HEK293 (cell line): ENCODE data around the gene FAM43A.

Source experiments
- CTCF ChIA-PET: fragments of 350-600 bp; formaldehyde crosslinking; extraction: SDS; loops from one replicate; lab custom pipeline; 2021; ENCODE audit warnings: antibody characterized with exemption; lab: Yijun Ruan, JAX
- POLR2A ChIA-PET: fragments of 300-600 bp; formaldehyde crosslinking; extraction: SDS; loops from one replicate; lab custom pipeline; 2020; ENCODE audit warnings: antibody characterized with exemption, inconsistent platforms; lab: Yijun Ruan, JAX
- H3K27ac ChIP-seq: fragments of 200-500 bp; sonication (Bioruptor generic); 2 replicates; pipeline ENCODE4 v1.5.1; 2014; ENCODE audit warnings: low read depth, low read length, control low read depth, inconsistent platforms; ENCODE audit errors: extremely low read depth
- H3K36me3 ChIP-seq, 2 experiments: fragments of 200-500 bp in 1 of 2; sonication (Bioruptor generic) in 1 of 2; 1 replicate in 1 of 2; 2 replicates in 1 of 2; pipeline ENCODE4 v1.5.1; 2014 to 2017; ENCODE audit warnings: inconsistent platforms in 2 of 2, low read length in 2 of 2; ENCODE audit not compliant: control insufficient read depth in 2 of 2, insufficient read depth in 1 of 2
- H3K4me1 ChIP-seq: fragments of 200-500 bp; sonication (Bioruptor generic); 2 replicates; pipeline ENCODE4 v1.5.1; 2014; ENCODE audit warnings: mild to moderate bottlenecking, low read length, inconsistent platforms; ENCODE audit not compliant: control insufficient read depth, insufficient read depth
- H3K4me3 ChIP-seq: 2 replicates; pipeline ENCODE4 v1.5.1; 2011; ENCODE audit warnings: low read depth, mild to moderate bottlenecking, control low read depth, low read length, moderate library complexity
- H3K9me3 ChIP-seq: fragments of 200-500 bp; sonication (Bioruptor generic); 2 replicates; pipeline ENCODE4 v1.5.1; 2014; ENCODE audit warnings: low read depth, low read length, inconsistent platforms; ENCODE audit not compliant: control insufficient read depth, insufficient read depth
- KLF17 ChIP-seq: fragments of 450-650 bp; formaldehyde crosslinking; IDR thresholded peaks from 2 replicates; pipeline ENCODE4 v1.5.1; 2016; ENCODE audit warnings: missing biosample characterization, missing genetic modification characterization
- SETDB1 ChIP-seq: IDR thresholded peaks from one replicate; pipeline ENCODE4 v1.6.1; 2017; ENCODE audit warnings: mild to moderate bottlenecking, low read length, moderate library complexity, mixed read lengths; ENCODE audit not compliant: insufficient read length
- TCF7L2 ChIP-seq: IDR thresholded peaks from 2 replicates; pipeline ENCODE4 v1.6.1; 2011; ENCODE audit warnings: low read depth, mild to moderate bottlenecking, inconsistent platforms, low read length, moderate library complexity, borderline replicate concordance
- ZBTB8A ChIP-seq: fragments of 450-650 bp; formaldehyde crosslinking; IDR thresholded peaks from 2 replicates; pipeline ENCODE4 v1.5.1; 2016; ENCODE audit warnings: missing biosample characterization, missing genetic modification characterization
- ZFP41 ChIP-seq: fragments of 450-650 bp; formaldehyde crosslinking; IDR thresholded peaks from 2 replicates; pipeline ENCODE4 v1.5.1; 2016; ENCODE audit warnings: missing biosample characterization, missing genetic modification characterization, borderline replicate concordance
- ZFP69B ChIP-seq: fragments of 450-650 bp; formaldehyde crosslinking; IDR thresholded peaks from 2 replicates; pipeline ENCODE4 v1.5.1; 2016; ENCODE audit warnings: missing biosample characterization, missing genetic modification characterization
- ZNF16 ChIP-seq: fragments of 450-650 bp; formaldehyde crosslinking; IDR thresholded peaks from 2 replicates; pipeline ENCODE4 v1.5.1; 2016; ENCODE audit warnings: low read depth, missing biosample characterization, missing genetic modification characterization
- ZNF174 ChIP-seq: fragments of 450-650 bp; formaldehyde crosslinking; IDR thresholded peaks from 2 replicates; pipeline ENCODE4 v1.5.0; 2017; ENCODE audit warnings: missing biosample characterization, mild to moderate bottlenecking, missing genetic modification characterization
- ZNF2 ChIP-seq: fragments of 450-650 bp; formaldehyde crosslinking; IDR thresholded peaks from 2 replicates; pipeline ENCODE4 v1.5.1; 2016; ENCODE audit warnings: missing biosample characterization, missing genetic modification characterization
- ZNF324 ChIP-seq: fragments of 450-650 bp; formaldehyde crosslinking; IDR thresholded peaks from 2 replicates; pipeline ENCODE4 v1.5.1; 2016; ENCODE audit warnings: missing biosample characterization, missing genetic modification characterization
- ZNF354C ChIP-seq: fragments of 450-650 bp; formaldehyde crosslinking; IDR thresholded peaks from 2 replicates; pipeline ENCODE4 v1.5.1; 2016; ENCODE audit warnings: missing biosample characterization, missing genetic modification characterization, low read depth, borderline replicate concordance
- ZNF416 ChIP-seq: fragments of 450-650 bp; formaldehyde crosslinking; IDR thresholded peaks from 2 replicates; pipeline ENCODE4 v1.5.1; 2016; ENCODE audit warnings: missing biosample characterization, missing genetic modification characterization
- ZNF510 ChIP-seq: fragments of 450-650 bp; formaldehyde crosslinking; IDR thresholded peaks from 2 replicates; pipeline ENCODE4 v1.5.1; 2018; ENCODE audit warnings: mild to moderate bottlenecking, missing genetic modification characterization, missing biosample characterization; ENCODE audit not compliant: insufficient replicate concordance
- ZNF560 ChIP-seq: fragments of 450-650 bp; formaldehyde crosslinking; IDR thresholded peaks from 2 replicates; pipeline ENCODE4 v1.5.1; 2017; ENCODE audit warnings: missing biosample characterization, missing genetic modification characterization, borderline replicate concordance
- ZNF571 ChIP-seq: fragments of 450-650 bp; formaldehyde crosslinking; IDR thresholded peaks from 2 replicates; pipeline ENCODE4 v1.5.0; 2017; ENCODE audit warnings: missing biosample characterization, missing genetic modification characterization
- ZNF768 ChIP-seq: fragments of 450-650 bp; formaldehyde crosslinking; IDR thresholded peaks from 2 replicates; pipeline ENCODE4 v1.5.1; 2018; ENCODE audit warnings: missing biosample characterization, mild to moderate bottlenecking, missing genetic modification characterization
- ZSCAN30 ChIP-seq: fragments of 450-650 bp; IDR thresholded peaks from 2 replicates; pipeline ENCODE4 v1.5.1; 2018; ENCODE audit warnings: missing biosample characterization, mild to moderate bottlenecking, missing genetic modification characterization, moderate library complexity
- ZSCAN5A ChIP-seq: fragments of 450-650 bp; formaldehyde crosslinking; IDR thresholded peaks from 2 replicates; pipeline ENCODE4 v1.5.1; 2016; ENCODE audit warnings: missing biosample characterization, missing genetic modification characterization
- ZXDB ChIP-seq: fragments of 450-650 bp; formaldehyde crosslinking; IDR thresholded peaks from 2 replicates; pipeline ENCODE4 v1.5.1; 2016; ENCODE audit warnings: missing biosample characterization, missing genetic modification characterization
- TF ChIP-seq, protein P1 (sequence below): fragments of 450-650 bp; formaldehyde crosslinking; IDR thresholded peaks from 2 replicates; pipeline ENCODE4 v1.5.1; 2017; ENCODE audit warnings: missing biosample characterization, missing genetic modification characterization
- TF ChIP-seq, protein P2 (sequence below): fragments of 450-650 bp; formaldehyde crosslinking; IDR thresholded peaks from 2 replicates; pipeline ENCODE4 v1.5.1; 2016; ENCODE audit warnings: missing biosample characterization, missing genetic modification characterization
- TF ChIP-seq, protein P3 (sequence below): fragments of 450-650 bp; formaldehyde crosslinking; optimal IDR thresholded peaks from 2 replicates; pipeline ENCODE3; 2016; ENCODE audit warnings: missing biosample characterization, mild to moderate bottlenecking, missing genetic modification characterization
- TF ChIP-seq, protein P4 (sequence below): fragments of 450-650 bp; formaldehyde crosslinking; IDR thresholded peaks from 2 replicates; pipeline ENCODE4 v1.5.1; 2016; ENCODE audit warnings: missing biosample characterization, missing genetic modification characterization, low read depth

FAM43A gene

DNA sequence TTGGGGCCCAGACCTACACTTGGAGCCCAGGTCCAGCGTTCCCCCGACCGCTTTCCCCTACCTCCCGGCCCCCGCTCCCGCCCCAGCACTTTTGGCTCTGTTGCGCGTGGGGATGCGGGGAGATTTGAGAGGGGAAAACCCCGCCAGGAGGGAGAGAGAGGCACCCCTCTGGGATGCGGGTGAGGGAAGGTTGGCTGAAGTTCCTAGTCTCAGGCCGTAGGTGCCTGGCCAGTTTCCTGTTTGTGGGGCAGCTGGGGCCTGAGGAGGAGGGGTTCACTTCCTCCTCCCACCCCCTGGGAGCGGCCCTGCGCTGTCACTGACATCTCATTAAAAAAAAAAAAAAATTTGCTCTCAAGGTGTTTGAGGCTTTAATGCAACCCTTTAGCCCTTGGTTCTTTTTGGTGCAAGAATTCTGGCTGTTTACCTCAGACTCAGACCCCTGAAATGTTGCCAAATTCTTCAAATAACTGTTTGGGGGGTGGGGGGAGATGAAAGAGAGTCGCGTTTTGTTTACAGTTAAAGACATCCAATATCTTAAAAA lies 2.6 kb downstream of the FAM43A start:
- no peaks in the 10 kb centered on the region for H3K9me3 ChIP-seq
- CTCF ChIA-PET = interaction anchor here (1.0 to 2.0 kb wide), 2 partner anchors 55 to 418 kb away, joined by 3 to 5 read pairs; no protein-coding TSS in a partner anchor
- POLR2A ChIA-PET = interaction anchor here (1.5 kb wide), 1 partner anchor 48 kb away, joined by 4 read pairs; no protein-coding TSS in a partner anchor
- H3K4me1 ChIP-seq = 0 out of 2 replicates have a peak, but pooled peaks cover 4% of the 10 kb centered on the region
- H3K27ac ChIP-seq = no peak overlapping the region
- H3K36me3 ChIP-seq = peaks cover 0 to 8% of the 10 kb centered on the region in 2 experiments; a peak in 1 of 3 replicates
- H3K4me3 ChIP-seq = peak overlapping the region; percentile 59
- no peak for TF ChIP-seq ZXDB
- TF ChIP-seq ZNF560 = no peak
- TF ChIP-seq, protein P1, sequence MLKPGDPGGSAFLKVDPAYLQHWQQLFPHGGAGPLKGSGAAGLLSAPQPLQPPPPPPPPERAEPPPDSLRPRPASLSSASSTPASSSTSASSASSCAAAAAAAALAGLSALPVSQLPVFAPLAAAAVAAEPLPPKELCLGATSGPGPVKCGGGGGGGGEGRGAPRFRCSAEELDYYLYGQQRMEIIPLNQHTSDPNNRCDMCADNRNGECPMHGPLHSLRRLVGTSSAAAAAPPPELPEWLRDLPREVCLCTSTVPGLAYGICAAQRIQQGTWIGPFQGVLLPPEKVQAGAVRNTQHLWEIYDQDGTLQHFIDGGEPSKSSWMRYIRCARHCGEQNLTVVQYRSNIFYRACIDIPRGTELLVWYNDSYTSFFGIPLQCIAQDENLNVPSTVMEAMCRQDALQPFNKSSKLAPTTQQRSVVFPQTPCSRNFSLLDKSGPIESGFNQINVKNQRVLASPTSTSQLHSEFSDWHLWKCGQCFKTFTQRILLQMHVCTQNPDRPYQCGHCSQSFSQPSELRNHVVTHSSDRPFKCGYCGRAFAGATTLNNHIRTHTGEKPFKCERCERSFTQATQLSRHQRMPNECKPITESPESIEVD (tag by site-specific recombination) = 0 out of 2 replicates have a peak, but pooled peaks have one; percentile 25
- 0 out of 2 replicates have a peak, but pooled peaks have one; percentile 22 for TF ChIP-seq TCF7L2

GRCh38 chr3:194688946-194689345 lies 3.3 kb downstream of the FAM43A start:
- TF ChIP-seq ZSCAN5A (no peak), ZNF768 (no peak), ZNF571 (tag by site-specific recombination) (no peak), SETDB1 (no peak), ZNF416 (tag by site-specific recombination) (no peak), ZNF324 (tag by site-specific recombination) (no peak), KLF17 (no peak), ZNF174 (no peak), ZNF510 (tag by site-specific recombination) (no peak), ZNF16 (tag by site-specific recombination) (no peak), ZFP69B (tag by site-specific recombination) (no peak), ZBTB8A (tag by site-specific recombination) (no peak), ZSCAN30 (no peak), ZNF2 (no peak), ZFP41 (no peak), ZNF354C (no peak)
- TF ChIP-seq, protein P2, sequence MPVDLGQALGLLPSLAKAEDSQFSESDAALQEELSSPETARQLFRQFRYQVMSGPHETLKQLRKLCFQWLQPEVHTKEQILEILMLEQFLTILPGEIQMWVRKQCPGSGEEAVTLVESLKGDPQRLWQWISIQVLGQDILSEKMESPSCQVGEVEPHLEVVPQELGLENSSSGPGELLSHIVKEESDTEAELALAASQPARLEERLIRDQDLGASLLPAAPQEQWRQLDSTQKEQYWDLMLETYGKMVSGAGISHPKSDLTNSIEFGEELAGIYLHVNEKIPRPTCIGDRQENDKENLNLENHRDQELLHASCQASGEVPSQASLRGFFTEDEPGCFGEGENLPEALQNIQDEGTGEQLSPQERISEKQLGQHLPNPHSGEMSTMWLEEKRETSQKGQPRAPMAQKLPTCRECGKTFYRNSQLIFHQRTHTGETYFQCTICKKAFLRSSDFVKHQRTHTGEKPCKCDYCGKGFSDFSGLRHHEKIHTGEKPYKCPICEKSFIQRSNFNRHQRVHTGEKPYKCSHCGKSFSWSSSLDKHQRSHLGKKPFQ (tag by site-specific recombination) = no peak
- TF ChIP-seq, protein P3, sequence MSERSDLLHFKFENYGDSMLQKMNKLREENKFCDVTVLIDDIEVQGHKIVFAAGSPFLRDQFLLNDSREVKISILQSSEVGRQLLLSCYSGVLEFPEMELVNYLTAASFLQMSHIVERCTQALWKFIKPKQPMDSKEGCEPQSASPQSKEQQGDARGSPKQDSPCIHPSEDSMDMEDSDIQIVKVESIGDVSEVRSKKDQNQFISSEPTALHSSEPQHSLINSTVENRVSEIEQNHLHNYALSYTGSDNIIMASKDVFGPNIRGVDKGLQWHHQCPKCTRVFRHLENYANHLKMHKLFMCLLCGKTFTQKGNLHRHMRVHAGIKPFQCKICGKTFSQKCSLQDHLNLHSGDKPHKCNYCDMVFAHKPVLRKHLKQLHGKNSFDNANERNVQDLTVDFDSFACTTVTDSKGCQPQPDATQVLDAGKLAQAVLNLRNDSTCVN = no peak
- TF ChIP-seq, protein P4, sequence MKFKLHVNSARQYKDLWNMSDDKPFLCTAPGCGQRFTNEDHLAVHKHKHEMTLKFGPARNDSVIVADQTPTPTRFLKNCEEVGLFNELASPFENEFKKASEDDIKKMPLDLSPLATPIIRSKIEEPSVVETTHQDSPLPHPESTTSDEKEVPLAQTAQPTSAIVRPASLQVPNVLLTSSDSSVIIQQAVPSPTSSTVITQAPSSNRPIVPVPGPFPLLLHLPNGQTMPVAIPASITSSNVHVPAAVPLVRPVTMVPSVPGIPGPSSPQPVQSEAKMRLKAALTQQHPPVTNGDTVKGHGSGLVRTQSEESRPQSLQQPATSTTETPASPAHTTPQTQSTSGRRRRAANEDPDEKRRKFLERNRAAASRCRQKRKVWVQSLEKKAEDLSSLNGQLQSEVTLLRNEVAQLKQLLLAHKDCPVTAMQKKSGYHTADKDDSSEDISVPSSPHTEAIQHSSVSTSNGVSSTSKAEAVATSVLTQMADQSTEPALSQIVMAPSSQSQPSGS (tag by site-specific recombination) = no peak
- TF ChIP-seq, all 188 proteins: peak for 0

More at GRCh38 chr3:194688946-194689345, 3.3 kb downstream of the FAM43A start:
- H3K27ac ChIP-seq = no peak overlapping the region
- no peak overlapping the region for H3K4me3 ChIP-seq
- 0 out of 2 replicates have a peak, but pooled peaks cover 4% of the 10 kb centered on the region for H3K4me1 ChIP-seq
- ChIA-PET POLR2A (no interaction called here), CTCF (interaction anchor here (1.0 kb wide), 1 partner anchor 54 kb away, joined by 3 read pairs; no protein-coding TSS in a partner anchor)
- no peaks in the 10 kb centered on the region for H3K9me3 ChIP-seq
- H3K36me3 ChIP-seq = peaks cover 0 to 8% of the 10 kb centered on the region in 2 experiments; a peak in 1 of 3 replicates
